IPS-18c (cell line): ENCODE results near the gene SUCLG1.

Experiments used
- H3K4me3 ChIP-seq: 2 replicates; pipeline ENCODE4 v1.7.0; 2013; ENCODE audit warnings: low read depth, mild to moderate bottlenecking, low read length, moderate library complexity; ENCODE audit not compliant: insufficient read depth
- H3K9me3 ChIP-seq: one replicate; pipeline ENCODE4 v1.6.1; 2013; ENCODE audit warnings: mild to moderate bottlenecking, low read length, moderate library complexity; ENCODE audit not compliant: control insufficient read depth, insufficient read depth

The SUCLG1 gene

GRCh38 chr2:84388921-84389490, 70.1 kb downstream of the SUCLG1 start:
- H3K9me3 ChIP-seq = peaks cover 4% of the 10 kb centered on the region
- no peak overlapping the region for H3K4me3 ChIP-seq

DNA sequence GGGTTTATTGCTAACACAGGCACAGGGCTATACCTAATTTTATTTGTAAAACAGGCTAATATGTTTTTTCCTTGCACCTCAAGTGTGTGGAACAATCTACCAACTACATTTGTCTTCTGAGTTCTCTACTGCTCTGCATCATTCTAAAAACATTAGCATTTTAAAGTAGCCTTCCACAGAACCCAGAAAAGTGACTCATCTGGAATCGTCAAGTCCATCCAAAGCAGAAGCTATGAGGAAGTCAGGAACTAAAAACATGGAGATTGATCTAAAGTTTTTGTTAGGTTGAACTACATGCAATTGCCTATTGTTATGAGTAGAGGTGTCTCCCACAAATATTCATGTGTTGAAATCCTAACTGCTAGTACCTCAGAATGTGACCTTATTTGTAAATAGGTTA, 70.9 kb downstream of the SUCLG1 start:
- H3K4me3 ChIP-seq = no peak overlapping the region
- peaks cover 4% of the 10 kb centered on the region for H3K9me3 ChIP-seq

DNA sequence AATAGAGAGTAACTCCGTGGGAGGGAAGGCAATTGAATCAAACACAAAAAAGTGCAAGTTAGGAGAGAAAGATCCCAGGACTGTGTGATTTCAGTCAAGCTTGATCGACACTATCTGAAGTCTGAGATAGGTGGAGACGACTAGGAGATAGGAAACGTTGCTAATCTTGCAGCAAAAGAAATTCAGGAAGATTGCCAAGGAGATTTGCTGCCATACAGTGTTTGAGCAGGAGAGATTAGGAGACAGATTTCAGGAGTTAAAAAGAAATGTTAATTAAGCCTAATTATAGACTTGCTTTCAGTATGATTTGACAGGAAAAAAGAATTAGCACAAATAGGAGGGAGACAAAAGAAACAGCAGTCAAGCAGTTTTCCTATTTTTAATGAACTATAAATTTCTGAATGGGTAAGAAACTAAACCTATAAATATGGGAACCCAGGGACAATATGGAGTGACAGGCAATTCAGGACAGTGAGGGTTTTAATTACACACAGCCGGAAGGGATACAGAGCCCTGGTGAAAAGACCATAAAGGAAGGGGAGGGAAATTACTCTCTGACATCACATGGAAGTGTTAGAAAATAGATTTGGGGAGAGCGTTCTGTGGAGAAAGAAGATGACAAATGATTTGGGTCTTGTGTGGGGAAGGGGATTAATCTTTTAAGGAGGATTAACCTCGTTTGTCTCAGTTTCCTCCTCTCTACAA, 72.6 kb downstream of the SUCLG1 start:
- H3K4me3 ChIP-seq = no peak overlapping the region
- peaks cover 4% of the 10 kb centered on the region for H3K9me3 ChIP-seq

GRCh38 chr2:84383271-84383670, 75.8 kb downstream of the SUCLG1 start:
- H3K4me3 ChIP-seq = no peak overlapping the region
- no peaks in the 10 kb centered on the region for H3K9me3 ChIP-seq

- no peaks in the 10 kb centered on the region for H3K9me3 ChIP-seq
- H3K4me3 ChIP-seq = no peak overlapping the region
Measured at GRCh38 chr2:84380875-84381274, 78.2 kb downstream of the SUCLG1 start.

DNA sequence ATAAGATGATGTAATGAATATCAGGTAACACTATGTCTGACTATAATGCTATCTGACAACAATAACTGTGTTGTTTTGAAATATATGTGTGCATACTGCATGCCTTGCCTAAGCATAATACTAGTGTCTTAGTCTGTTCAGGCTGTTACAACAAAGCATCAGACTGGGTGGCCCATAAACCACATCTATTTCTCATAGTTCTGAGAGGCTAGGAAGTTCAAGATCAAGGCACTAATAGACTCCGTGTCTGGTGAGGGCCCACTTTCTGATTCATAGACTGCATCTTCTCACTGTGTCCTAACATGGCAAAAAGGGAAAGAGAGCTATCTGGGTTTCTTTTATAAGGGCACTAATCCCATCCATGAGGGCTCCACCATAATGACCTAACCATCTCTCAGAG, 80.1 kb downstream of the SUCLG1 start:
- Histone ChIP-seq H3K9me3 (no peaks in the 10 kb centered on the region), H3K4me3 (no peak overlapping the region)

GRCh38 chr2:84375020-84375419, 84.1 kb downstream of the SUCLG1 start:
- no peak overlapping the region for H3K4me3 ChIP-seq
- H3K9me3 ChIP-seq = no peaks in the 10 kb centered on the region

- H3K9me3 ChIP-seq = no peaks in the 10 kb centered on the region
Measured at GRCh38 chr2:84373866-84374265, 85.2 kb downstream of the SUCLG1 start.

More at GRCh38 chr2:84373866-84374265, 85.2 kb downstream of the SUCLG1 start:
- no peak overlapping the region for H3K4me3 ChIP-seq
